Astrocyte (in vitro differentiated cells and primary cell): ENCODE data around the gene CLDN22.

Experiments used
- CTCF ChIP-seq: IDR thresholded peaks from 2 replicates; pipeline ENCODE4 v1.5.1; 2011; ENCODE audit warnings: low read depth, mild to moderate bottlenecking, inconsistent platforms, low read length, moderate library complexity; ENCODE audit not compliant: insufficient read depth
- EZH2 ChIP-seq: IDR thresholded peaks from 2 replicates; pipeline ENCODE4 v1.6.1; 2012; ENCODE audit warnings: mild to moderate bottlenecking, low read length, inconsistent platforms; ENCODE audit not compliant: insufficient read depth

- TF ChIP-seq CTCF: no peak
- TF ChIP-seq EZH2: no peak
Measured at GRCh38 chr4:183321516-183321915, 1.4 kb upstream of the CLDN22 start.
